ENCODE data around the gene INTS4. TPM values are rescaled to one million over a fixed set of nuclear protein-coding genes. Genes with fewer than 3 reads are reported as not detected.
A peak's percentile ranks its signal among the peaks of the same experiment; 100 is the strongest.
"Not testable (repeated sequence)": the region's sequence is repeated elsewhere in the genome, so short reads cannot be mapped to it uniquely, and the experiment has no call there.

INTS4 gene
- total RNA-seq (2014; rRNA removed; shearing (Covaris generic)), result 28.7 and 30.3 TPM in 2 replicates
- polyA plus RNA-seq (2015; cell fraction: cytosol; rRNA removed), result 16.9 and 18.6 TPM in 2 replicates
- polyA plus RNA-seq (2015; cell fraction: nucleus; rRNA removed), result 82.7 and 93.3 TPM in 2 replicates

GRCh38 chr11:77994434-77995362, at the start of gene INTS4:
INTS4 (minus strand) TSS chr11:77994668; CDS start chr11:77994643, 25 bp downstream.
- DNase-seq (ENCODE audit: low read depth, low spot score), result peak; percentile 99
- in situ Hi-C loops (cut with HindIII; ENCODE audit: low pct_unique_long_range_greater_than_20kb, low sequenced_read_pairs), result no loop called here

- in situ Hi-C loops (cut with HindIII; ENCODE audit: low pct_unique_long_range_greater_than_20kb, low sequenced_read_pairs), result no loop called here
Measured at GRCh38 chr11:78041843-78042440, 47.5 kb upstream of the INTS4 start.

DNA sequence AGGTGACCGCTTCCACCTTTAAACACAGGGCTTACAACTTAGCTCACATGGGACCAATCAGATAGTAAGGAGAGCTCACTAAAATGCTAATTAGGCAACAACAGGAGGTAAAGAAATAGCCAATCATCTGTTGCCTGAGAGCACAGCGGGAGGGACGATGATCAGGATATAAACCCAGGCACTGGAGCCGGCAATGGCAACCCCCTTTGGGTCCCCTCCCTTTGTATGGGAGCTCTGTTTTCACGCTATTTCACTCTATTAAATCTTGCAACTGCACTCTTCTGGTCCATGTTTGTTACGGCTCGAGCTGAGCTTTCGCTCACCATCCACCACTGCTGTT, 46.9 kb upstream of the INTS4 start:
- in situ Hi-C loops (cut with HindIII; ENCODE audit: low pct_unique_long_range_greater_than_20kb, low sequenced_read_pairs); DNase-seq (ENCODE audit: low read depth, low spot score): not testable (repeated sequence)

More at GRCh38 chr11:78041843-78042440, 47.5 kb upstream of the INTS4 start:
- no peak for DNase-seq (ENCODE audit: low read depth, low spot score)

- no peak for DNase-seq (ENCODE audit: low read depth, low spot score)
- in situ Hi-C loops (cut with HindIII; ENCODE audit: low pct_unique_long_range_greater_than_20kb, low sequenced_read_pairs), result no loop called here
Measured at GRCh38 chr11:78040691-78041379, 46.4 kb upstream of the INTS4 start.

DNA sequence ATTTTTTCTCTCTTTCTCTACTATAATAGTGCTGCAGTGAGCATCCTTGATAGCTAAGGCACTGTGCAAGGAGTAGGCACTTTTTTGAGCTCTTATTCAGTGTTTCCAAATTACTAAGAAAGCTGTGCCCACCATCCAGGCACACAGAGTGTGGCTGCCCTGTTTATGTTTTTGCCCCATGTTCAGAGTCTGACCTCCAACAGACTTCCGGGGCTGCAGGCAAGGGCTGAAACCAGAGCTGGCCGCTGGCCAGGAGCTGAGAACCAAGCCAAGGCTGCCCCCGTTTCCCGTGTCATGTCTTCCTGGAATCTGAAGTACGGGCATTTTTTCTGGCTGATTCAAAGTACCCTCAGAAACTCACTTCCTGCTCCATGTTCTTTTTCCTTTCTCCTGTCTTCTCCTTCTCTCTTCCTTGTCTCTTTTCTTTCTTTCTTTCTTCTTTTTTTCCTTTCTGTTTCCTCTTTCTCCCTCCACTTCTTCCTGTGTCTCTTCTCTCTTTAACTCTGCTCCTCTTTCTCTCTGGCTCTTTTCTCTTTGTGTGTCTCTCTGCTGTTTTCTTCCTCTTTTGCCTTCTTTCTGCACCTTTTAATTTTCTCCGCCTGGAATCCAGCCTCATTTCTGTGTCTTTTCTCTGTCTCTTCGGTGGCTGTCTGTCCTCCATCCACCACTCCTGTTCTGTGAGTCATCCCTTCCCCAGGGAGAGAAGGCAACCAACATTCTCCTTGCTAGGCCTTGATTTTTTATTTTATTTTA, 45.6 kb upstream of the INTS4 start:
- peak; percentile 86 for DNase-seq (ENCODE audit: low read depth, low spot score)
- in situ Hi-C loops (cut with HindIII; ENCODE audit: low pct_unique_long_range_greater_than_20kb, low sequenced_read_pairs), result no loop called here

- in situ Hi-C loops (cut with HindIII; ENCODE audit: low pct_unique_long_range_greater_than_20kb, low sequenced_read_pairs), result no loop called here
- DNase-seq (ENCODE audit: low read depth, low spot score), result peak; percentile 47
Measured at GRCh38 chr11:78039391-78039918, 45.0 kb upstream of the INTS4 start.

DNA sequence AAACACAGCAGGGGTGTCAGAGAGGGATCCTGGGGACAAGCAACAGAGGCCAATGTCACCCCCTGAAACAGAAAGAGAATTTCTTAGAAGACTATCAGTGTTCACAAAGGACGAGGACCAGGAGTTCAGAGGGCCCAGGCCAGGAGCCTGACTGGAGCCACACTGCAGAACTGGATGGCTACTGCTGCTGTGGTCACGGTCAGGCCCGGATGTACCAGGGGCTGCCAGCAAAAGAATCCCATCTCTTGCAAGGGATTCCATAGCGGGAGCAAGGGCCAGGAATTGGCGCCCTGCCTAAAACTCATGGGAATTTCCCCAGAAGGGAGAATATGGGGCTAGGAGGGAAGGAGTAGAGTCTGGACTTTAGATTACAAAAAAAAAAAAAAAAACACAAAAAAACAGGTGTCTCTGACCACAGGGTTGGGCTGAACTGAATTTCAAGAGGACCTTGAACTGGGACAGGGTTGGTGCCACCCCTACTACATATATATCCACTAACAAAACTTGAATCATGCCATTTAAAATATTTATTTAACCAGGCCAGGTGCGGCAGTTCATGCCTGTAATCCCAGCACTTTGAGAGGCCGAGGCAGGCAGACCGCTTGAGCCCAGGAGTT, 44.3 kb upstream of the INTS4 start:
- DNase-seq (ENCODE audit: low read depth, low spot score), result no peak

GRCh38 chr11:78037825-78038620, 43.6 kb upstream of the INTS4 start:
- DNase-seq (ENCODE audit: low read depth, low spot score), result no peak
- in situ Hi-C loops (cut with HindIII; ENCODE audit: low pct_unique_long_range_greater_than_20kb, low sequenced_read_pairs), result no loop called here

More for the DNA sequence above, 44.3 kb upstream of the INTS4 start:
- in situ Hi-C loops (cut with HindIII; ENCODE audit: low pct_unique_long_range_greater_than_20kb, low sequenced_read_pairs), result no loop called here

DNA sequence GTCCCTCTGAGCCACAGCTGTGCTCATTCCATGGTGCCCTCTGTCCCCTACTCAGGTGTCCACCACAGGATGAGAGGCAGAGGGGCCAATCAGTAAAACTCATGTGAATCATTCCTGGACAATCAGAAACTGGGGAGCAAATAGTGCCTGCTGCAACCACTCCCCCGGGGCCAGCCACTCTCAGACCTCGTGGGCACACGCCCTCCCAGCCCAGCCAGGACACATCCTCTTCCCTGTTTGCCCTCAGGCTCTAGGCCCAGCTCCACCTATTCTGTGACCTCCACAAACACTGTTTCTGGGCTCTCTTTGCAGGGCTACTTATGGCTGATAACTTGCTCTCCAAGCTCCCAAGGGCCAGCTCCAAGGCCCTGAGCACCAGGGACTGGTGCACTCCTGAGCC, 42.6 kb upstream of the INTS4 start:
- DNase-seq (ENCODE audit: low read depth, low spot score), result peak; percentile 37
- in situ Hi-C loops (cut with HindIII; ENCODE audit: low pct_unique_long_range_greater_than_20kb, low sequenced_read_pairs), result no loop called here

GRCh38 chr11:78036313-78036712, 41.8 kb upstream of the INTS4 start:
- in situ Hi-C loops (cut with HindIII; ENCODE audit: low pct_unique_long_range_greater_than_20kb, low sequenced_read_pairs), result no loop called here

DNA sequence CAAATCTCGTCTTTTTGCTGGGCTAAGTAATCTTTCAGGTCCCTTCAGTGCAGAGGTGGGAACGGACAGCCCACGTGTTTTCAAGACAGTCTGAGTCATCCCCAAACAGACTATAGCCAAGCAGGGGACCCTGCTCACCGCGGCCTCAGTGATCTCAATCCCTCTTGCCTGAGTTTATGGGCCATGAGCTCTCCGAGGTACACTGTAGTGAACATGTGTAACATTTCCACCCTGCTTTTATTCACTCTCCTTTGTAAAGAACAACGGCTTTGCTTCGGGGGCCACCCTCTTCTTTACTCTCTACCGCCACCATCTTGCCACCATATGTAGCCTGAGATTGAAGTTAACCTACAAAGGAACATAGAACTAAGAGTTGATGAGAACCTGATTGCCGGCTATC, 40.2 kb upstream of the INTS4 start:
- DNase-seq (ENCODE audit: low read depth, low spot score), result no peak
- in situ Hi-C loops (cut with HindIII; ENCODE audit: low pct_unique_long_range_greater_than_20kb, low sequenced_read_pairs), result no loop called here

More at GRCh38 chr11:78036313-78036712, 41.8 kb upstream of the INTS4 start:
- DNase-seq (ENCODE audit: low read depth, low spot score), result no peak

DNA sequence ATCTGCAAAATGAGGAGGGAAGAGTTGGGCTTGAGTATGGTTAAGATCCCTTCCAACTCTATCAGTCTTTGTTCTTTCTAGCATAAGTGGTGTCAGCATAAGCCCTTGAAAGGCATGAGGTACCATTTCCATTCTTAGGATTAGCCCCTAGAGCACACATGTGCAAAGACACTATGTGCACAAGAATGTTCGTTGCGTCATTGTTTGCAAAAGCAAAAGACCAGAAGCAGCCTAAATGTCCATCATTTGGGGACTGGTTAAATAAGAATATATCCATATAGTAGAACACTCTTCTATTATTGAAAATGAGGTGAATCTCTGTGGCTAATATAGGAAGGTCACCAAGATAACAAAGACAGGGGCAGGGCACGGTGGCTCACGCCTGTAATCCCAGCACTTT, 38.6 kb upstream of the INTS4 start:
- no peak for DNase-seq (ENCODE audit: low read depth, low spot score)
- in situ Hi-C loops (cut with HindIII; ENCODE audit: low pct_unique_long_range_greater_than_20kb, low sequenced_read_pairs), result no loop called here

GRCh38 chr11:78032090-78032489, 37.6 kb upstream of the INTS4 start:
- DNase-seq (ENCODE audit: low read depth, low spot score), result no peak
- in situ Hi-C loops (cut with HindIII; ENCODE audit: low pct_unique_long_range_greater_than_20kb, low sequenced_read_pairs), result no loop called here

GRCh38 chr11:78031629-78032028, 37.2 kb upstream of the INTS4 start:
- in situ Hi-C loops (cut with HindIII; ENCODE audit: low pct_unique_long_range_greater_than_20kb, low sequenced_read_pairs), result no loop called here

GRCh38 chr11:78030429-78031325, 36.2 kb upstream of the INTS4 start:
- in situ Hi-C loops (cut with HindIII; ENCODE audit: low pct_unique_long_range_greater_than_20kb, low sequenced_read_pairs), result no loop called here

More at GRCh38 chr11:78031629-78032028, 37.2 kb upstream of the INTS4 start:
- DNase-seq (ENCODE audit: low read depth, low spot score), result peak; percentile 28

More at GRCh38 chr11:78030429-78031325, 36.2 kb upstream of the INTS4 start:
- peak; percentile 94 for DNase-seq (ENCODE audit: low read depth, low spot score)

Measured in SK-MEL-5 (cell line).